ENCODE data around the gene LRRC8E. TPM values are rescaled to one million over a fixed set of nuclear protein-coding genes. Genes with fewer than 3 reads are reported as not detected.
"Not testable (repeated sequence)": the region's sequence is repeated elsewhere in the genome, so short reads cannot be mapped to it uniquely, and the experiment has no call there.

The LRRC8E gene
- total RNA-seq, 1 donor from 2014 or later = 4.3 TPM

- DNase-seq (ENCODE audit: low spot score) = peak; percentile 52
- no peak for ATAC-seq
These were observed 40.7 kb downstream of the LRRC8E start for GRCh38 chr19:7928741-7929701.

GRCh38 chr19:7930030-7930429 lies 41.7 kb downstream of the LRRC8E start:
- DNase-seq (ENCODE audit: low spot score); ATAC-seq: not testable (repeated sequence)

- DNase-seq (ENCODE audit: low spot score) (no peak), ATAC-seq (no peak)
These were observed 42.5 kb downstream of the LRRC8E start for GRCh38 chr19:7930765-7931164.

- DNase-seq (ENCODE audit: low spot score) = peak; percentile 45
- ATAC-seq = no peak
These were observed 43.1 kb downstream of the LRRC8E start for GRCh38 chr19:7931221-7932061.

GRCh38 chr19:7932276-7932929 lies 44.1 kb downstream of the LRRC8E start:
- DNase-seq (ENCODE audit: low spot score) = no peak

GRCh38 chr19:7932930-7933300 lies 44.6 kb downstream of the LRRC8E start:
- ATAC-seq = no peak

More at GRCh38 chr19:7932276-7932929, 44.1 kb downstream of the LRRC8E start:
- ATAC-seq = no peak

GRCh38 chr19:7933411-7933810 lies 45.1 kb downstream of the LRRC8E start:
- ATAC-seq (no peak), DNase-seq (ENCODE audit: low spot score) (no peak)

More at GRCh38 chr19:7932930-7933300, 44.6 kb downstream of the LRRC8E start:
- DNase-seq (ENCODE audit: low spot score) = no peak

GRCh38 chr19:7933828-7934725 lies 45.8 kb downstream of the LRRC8E start:
- no peak for ATAC-seq
- no peak for DNase-seq (ENCODE audit: low spot score)

- DNase-seq (ENCODE audit: low spot score) (peak; percentile 75), ATAC-seq (peak; percentile 87)
These were observed 46.5 kb downstream of the LRRC8E start for GRCh38 chr19:7934766-7935165.

- no peak for DNase-seq (ENCODE audit: low spot score)
- ATAC-seq = no peak
These were observed 52.5 kb downstream of the LRRC8E start for GRCh38 chr19:7940841-7941240.

GRCh38 chr19:7941895-7942596 lies 53.7 kb downstream of the LRRC8E start:
- DNase-seq (ENCODE audit: low spot score) = no peak
- no peak for ATAC-seq

GRCh38 chr19:7942981-7943443 lies 54.7 kb downstream of the LRRC8E start:
- ATAC-seq (peak; percentile 48), DNase-seq (ENCODE audit: low spot score) (no peak)

GRCh38 chr19:7943444-7944176 lies 55.3 kb downstream of the LRRC8E start, which contains the start of gene TIMM44:
Gene TIMM44 (minus strand): TSS chr19:7943666. CDS start chr19:7943651, 15 bp downstream.
- ATAC-seq = peak; percentile 94
- peak; percentile 100 for DNase-seq (ENCODE audit: low spot score)

- DNase-seq (ENCODE audit: low spot score) (peak; percentile 84), ATAC-seq (peak; percentile 74)
These were observed 56.0 kb downstream of the LRRC8E start for GRCh38 chr19:7944177-7944761.

- ATAC-seq (no peak), DNase-seq (ENCODE audit: low spot score) (no peak)
These were observed 59.6 kb downstream of the LRRC8E start for GRCh38 chr19:7947939-7948338.
